GM18520 (cell line): Measurements from ENCODE around the gene COX6A2.
"Not testable (repeated sequence)": the region's sequence is repeated elsewhere in the genome, so short reads cannot be mapped to it uniquely, and the experiment has no call there.

Experiments used
- ATAC-seq: cut with Tn5 transposase; IDR thresholded peaks from one replicate; pipeline ENCODE4 v1.9.1; 2021; ENCODE audit not compliant: unreplicated experiment

COX6A2 gene

DNA sequence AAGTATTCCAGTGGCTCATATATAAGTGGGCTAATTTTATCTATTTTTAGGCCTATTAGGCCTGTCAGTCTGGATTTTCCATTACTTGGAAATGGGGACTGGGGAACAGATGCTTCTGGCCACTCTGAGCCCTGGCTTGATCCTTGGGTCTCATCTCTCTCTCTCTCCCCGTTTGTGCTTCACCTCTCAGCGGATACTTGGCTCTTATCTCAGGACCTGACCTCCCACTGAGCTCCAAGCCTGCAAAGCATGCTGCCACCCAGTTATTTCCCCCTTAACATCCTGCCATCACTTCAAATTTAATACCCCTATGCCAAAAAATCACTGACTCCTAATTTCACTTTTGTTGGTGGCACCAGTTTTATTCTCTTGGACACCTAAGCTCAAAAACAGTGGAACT is 10.3 kb upstream of the COX6A2 start:
- ATAC-seq = no peak

DNA sequence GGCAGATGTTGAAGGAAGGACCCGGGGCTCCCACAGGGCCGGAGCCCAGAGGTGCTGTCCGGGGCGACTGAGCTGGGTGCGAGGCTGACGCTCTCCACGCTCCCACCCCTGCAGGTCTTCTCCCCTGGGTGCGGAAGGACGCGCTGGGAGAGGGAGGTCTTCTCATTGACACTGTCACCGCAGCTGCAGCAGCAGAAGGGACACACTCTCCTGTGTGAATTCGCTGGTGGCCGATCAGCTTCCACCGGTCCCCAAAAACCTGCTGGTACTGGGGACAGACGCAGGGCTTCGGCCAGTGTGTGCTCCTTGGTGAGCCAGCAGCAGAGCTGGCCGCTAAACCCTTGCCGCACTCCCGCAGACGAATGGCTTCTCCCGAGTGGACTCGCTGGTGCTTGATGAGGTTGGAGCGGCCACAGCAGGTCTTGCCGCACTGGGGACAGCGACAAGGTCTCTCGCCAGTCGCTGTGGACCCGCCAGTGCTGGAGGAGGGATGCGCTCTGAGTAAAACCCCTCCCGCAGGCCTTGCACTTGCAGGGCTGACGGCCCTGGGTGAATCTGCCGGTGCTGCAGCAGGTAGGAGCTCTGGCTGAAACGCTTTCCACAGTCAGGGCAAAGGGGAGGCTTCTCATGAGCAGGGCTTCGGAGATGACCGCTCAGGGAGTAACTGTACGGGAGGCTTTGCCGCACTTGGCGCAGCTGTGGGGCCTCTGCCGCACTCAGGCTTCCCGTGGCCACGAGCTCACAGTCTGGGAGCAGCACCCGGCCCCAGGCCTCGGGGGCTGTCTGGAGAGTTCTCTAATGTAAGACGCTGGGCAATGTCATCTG is 8.3 kb upstream of the COX6A2 start:
- ATAC-seq = no peak

DNA sequence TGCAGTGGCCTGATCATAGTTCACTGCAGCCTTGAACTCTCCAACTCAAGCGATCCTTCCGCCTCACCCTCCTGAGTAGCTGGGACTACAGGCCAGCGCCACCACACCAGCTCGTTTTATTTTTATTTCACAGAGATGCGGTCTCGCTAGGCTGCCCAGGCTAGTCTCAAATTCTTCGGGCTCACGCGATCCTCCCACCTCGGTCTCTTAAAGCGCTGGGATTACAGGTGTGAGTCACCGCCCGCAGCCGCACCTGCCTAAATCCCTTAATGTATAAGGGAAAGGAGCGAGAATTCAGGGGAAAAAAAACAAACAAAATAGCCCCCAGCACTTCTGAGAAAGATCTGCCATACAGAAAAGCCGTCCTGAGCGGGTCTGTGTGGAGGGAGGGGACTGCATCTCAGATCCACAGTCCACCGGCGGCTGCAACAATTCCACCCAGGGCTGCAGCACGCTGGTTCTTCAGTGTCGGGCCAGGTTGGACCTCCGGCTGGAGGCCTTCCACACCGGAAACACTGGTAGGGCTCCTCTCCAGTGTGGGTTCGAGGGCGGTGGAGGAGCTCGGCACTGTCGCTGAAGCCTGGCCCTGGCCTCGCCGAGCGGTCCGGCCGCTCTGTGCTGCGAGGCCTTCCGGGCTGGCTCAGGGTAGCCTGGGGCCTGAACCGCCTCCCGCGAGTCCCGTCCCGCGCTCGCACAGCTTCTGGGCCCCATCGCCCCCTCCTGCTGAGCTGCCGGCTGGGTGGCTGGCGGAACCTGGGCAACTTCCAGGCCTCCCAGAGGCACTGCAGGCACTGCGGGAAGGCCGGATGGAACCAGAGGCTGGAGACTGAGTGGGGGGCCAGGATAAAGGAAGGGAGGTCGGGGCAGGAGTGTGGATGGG is 7.4 kb upstream of the COX6A2 start:
- ATAC-seq = no peak

DNA sequence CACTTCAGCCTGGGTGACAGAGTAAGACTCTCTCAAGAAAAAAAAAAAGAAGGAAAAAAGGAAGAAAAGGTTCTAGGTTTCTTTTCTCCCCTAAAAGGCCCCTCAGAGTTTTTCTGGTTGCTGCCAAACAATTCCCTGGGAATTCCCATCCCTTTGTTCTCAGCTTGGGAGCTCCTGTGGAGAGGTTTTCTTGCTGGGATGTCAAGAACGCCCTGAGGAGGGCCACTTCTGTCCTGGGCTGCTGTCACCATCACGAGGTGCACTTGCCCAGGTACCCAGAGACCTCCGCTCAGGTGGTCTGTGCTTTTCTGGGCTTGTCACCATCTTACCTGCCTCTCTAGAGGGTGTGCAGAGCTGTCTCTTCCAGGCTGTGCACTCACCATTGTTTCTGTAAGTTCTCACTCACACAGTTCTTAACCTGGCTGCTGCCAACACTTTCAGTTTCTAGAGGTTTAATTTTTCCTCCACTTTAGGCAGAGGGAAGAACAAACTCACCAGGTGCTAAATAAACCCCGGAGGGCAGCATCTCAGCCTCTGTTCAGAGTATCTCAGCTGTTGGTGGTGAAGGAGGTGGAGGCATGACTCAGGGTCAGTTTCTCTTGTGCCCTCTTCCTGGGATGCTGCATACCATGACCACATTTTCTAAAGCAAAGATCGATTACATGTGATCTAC is 2.4 kb upstream of the COX6A2 start:
- ATAC-seq = no peak

DNA sequence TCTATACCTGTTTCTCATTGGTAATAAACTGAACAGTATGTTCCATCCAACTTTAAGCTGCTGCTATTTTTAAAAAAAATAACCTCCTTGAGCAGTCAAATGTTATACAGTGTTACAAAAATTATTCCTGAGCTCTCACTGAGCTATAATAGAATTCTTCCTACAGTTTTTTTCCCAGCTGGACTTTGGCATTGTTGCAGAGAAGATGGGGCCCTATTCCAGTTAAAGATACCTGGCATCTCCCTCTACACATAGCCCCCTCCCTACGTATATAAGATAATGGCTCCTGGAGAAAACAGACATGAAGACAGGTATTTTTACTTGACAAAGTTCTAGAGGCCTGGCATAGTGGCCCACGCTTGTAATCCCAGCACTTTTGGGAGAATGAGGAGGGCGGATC is 1.6 kb upstream of the COX6A2 start:
- no peak for ATAC-seq

DNA sequence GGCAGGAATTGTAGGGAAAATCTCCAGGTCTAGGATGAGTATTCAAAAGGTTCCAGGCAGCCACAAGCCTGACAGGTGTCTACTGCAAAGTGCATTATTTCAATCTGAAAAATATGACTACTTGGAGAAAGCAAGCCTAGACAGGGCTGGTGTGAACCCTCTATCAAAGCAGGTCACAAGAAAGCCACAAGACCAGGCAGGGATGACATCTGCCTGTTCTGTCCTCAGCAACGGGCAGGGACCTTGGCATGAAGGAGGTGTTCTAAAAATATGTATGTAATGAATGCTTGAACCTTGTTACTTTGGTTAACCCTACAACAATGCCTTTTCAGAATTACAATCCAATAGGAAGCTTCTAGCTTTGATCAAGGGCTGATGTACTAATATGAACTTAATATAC is 1.2 kb upstream of the COX6A2 start:
- ATAC-seq = no peak

DNA sequence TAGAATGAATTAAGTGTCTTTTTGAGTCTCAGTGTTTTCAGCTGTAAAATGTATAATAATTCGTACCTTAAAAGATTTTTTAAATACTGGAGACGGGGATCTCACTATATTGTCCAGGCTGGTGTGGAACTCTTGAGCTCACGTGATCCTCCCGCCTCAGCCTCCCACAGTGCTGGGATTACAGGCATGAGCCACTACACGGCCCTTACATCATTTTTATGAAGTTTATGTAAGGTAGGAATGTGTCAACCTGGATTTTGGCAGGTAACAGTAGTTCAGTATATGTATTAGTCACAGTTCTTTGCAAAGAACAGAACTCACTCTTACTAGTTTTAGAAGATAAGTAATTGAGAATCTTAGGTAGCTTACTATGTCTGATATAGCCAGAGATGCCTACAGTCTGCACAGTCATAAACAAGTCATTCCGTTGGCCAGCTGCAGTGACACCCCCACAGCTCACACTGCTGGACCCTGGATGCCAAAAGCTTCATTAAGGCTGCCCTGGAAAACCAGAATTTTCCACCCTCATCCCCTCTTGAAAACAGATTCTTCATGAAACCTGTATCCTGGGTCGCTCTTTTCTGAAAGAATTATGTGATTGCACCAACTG is 583 bp upstream of the COX6A2 start:
- no peak for ATAC-seq

DNA sequence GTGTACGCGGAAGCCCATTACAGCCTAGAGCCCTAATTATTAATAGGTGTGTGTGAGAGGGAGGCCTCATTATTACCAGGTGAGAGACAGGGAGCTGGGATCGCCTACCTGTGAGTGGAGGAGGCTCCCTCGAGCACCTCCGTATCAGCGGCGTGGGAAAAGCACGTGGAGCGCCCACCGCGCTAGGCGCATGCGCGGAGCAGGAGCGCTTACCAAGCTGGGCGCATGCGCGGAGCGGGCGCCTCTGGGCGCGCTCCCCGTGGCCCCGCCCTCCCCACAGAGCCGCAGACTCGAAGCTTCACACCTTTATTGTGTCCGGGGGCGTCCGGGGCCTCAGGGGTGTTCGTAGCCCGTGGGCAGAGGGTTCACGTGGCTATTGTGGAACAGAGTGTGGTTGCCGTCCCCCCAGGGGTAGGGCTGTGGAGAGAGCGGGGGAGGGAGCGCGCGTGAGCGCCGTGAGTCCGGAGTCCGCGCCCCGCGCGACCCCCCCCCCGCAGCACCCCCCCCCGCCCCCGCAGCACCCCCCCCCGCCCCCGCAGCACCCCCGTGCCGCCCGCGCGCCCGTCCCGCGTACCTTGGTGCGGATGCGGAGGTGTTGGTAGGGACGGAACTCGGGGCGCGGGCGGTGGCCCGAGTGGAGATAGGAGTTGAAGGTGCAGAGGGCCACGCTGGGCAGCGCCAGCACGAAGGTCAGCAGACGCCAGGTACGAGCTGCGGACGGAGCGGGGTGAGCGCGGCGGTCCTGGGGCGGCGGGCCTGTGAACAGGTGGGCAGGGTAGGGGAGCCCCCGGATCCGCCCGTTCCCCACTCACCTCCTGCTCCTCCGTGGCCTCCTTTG is 500 bp downstream of the COX6A2 start:
- ATAC-seq = no peak

DNA sequence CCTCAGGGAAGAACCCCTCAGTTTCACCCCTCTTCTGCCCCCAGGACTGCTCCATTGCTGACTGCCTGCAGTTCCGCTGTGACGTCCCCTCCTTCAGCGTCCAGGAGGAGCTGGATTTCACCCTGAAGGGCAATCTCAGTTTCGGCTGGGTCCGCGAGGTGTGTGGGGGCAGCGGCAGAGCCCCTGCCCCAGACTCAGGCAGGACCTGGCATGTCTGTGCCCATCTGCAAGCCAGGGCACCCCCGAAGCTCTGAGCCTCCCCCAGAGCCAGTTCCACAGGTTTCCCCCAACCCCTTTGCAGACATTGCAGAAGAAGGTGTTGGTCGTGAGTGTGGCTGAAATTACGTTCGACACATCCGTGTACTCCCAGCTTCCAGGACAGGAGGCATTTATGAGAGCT is 4.4 kb downstream of the COX6A2 start:
- no peak for ATAC-seq

DNA sequence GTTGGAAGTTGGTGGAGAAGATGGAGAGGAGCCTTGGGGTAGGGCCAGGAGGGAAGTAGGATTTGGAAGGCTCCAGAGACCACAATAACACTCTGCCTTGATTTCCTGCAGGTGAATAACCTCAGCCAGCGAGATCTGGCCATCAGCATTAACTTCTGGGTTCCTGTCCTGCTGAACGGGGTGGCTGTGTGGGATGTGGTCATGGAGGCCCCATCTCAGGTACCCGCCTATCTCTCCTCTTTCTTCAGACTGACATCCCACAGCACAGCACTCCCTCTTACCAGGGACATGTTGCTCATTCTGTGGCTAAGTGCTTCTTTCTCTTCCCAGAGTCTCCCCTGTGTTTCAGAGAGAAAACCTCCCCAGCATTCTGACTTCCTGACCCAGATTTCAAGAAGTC is 4.9 kb downstream of the COX6A2 start:
- no peak for ATAC-seq

DNA sequence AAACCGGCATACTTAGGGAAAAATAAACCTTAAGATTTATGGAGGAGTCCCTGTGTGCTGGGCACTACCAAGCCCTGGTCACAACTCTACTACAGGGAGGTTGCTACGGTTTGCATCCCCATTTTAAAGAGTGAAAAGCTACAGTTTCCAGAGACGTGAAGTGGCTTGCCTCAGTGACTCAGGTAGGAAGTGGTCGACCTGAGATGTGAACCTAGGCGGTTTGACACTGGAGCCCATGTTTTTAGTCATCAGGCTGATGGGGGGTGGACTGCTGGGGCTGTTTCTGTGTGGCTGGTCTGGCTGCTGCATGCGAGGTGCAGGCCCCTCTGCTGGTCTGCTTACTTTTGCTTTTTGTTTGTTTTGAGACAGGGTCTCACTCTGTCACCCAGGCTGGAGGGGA is 6.6 kb downstream of the COX6A2 start:
- no peak for ATAC-seq

DNA sequence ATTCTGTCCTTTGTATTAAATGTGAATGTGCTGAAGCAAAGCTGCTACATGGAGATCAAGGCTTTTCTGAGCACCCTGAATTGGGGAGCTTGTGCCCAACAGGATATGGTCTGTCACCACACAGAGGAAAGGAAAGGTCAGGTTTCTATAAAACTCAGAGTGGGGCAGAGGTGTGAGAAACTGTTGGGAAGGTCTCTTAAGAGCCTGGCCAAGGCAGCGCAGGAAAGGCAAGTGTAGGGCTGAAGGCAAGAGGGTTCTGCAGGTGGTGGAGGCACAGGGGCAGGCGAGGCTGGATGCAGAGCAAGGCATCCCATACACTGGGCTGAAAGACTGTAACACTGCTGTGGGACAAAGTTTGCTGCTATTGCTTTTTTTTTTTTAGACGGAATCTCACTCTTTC is 8.1 kb downstream of the COX6A2 start:
- ATAC-seq = no peak

DNA sequence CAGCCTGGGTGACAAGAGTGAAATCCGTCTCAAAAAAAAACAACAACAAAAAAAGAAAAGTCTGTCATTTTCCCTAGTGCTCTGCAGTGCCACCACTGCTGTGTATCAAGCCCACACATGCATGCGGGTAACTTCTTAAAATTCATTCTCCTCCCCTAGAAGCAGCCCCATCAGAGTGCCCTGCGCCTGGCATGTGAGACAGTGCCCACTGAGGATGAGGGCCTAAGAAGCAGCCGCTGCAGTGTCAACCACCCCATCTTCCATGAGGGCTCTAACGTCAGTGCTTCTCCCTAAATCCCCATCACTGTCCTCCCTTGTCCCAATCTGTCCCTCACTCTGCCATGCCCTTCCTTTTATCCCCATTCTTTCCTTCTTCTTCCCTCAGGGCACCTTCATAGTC is 10.2 kb downstream of the COX6A2 start:
- no peak for ATAC-seq

DNA sequence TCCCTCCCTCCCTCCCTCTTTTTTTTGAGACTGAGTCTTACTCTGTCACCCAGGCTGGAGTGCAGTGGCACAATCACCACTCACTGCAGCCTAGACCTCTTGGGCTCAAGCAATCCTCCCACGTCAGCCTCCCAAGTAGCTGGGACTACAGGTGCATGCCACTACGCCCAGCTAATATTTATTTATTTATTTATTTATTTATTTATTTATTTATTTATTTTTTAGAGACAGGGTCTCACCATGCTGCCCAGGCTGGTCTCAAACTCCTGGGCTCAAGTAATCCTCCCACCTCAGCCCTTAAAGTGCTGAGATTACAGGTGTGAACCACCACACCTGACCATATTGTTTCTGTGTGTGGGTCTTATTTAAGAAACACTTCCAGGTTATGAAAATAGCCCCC is 11.1 kb downstream of the COX6A2 start:
- ATAC-seq = not testable (repeated sequence)

DNA sequence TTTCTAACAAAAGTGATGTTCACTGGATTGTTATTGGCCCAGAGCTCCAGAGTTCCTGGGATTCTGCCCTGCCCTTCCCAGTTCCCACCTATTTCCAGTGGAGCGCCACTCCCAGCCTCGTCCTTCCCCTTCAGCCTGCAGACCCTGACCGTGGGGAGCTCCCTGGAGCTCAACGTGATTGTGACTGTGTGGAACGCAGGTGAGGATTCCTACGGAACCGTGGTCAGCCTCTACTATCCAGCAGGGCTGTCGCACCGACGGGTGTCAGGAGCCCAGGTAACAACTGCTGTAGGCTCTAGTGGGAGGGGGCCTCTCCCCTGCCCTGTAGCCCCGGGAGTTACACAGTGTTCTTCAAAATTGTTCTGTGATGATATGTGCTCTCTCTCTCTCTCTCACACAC is 11.8 kb downstream of the COX6A2 start:
- ATAC-seq = no peak

DNA sequence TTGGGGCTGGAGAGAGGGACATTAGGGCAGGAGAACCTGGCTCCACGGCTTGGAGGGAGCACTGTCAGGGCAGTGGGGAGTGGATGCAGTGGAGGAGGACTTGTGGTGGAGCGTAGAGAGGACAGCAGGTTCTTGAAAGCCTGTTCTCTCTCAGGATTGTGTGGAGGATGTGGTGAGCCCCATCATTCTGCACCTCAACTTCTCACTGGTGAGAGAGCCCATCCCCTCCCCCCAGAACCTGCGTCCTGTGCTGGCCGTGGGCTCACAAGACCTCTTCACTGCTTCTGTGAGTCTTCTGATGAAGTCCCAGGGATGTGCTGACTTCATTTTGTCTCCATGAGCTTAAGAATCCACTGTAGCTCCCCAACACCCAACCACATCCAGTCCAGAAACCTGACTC is 13.5 kb downstream of the COX6A2 start:
- no peak for ATAC-seq

DNA sequence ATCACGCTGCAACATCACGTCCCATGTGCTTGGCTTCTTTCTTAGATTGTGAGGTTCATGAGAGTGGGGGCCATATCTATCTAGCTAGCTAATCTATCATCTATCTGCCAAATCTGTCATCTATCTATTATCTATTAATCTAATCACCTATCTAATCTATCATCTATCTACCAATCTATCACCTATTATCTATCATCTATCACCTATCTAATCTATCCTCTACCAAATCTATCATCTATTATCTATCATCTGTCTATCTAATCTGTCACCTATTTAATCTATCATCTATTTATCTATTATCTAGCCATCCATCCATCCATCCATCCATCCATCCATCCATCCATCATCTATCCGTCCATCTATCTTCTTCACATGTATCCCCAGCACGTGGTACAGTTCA is 14.2 kb downstream of the COX6A2 start:
- ATAC-seq = no peak

DNA sequence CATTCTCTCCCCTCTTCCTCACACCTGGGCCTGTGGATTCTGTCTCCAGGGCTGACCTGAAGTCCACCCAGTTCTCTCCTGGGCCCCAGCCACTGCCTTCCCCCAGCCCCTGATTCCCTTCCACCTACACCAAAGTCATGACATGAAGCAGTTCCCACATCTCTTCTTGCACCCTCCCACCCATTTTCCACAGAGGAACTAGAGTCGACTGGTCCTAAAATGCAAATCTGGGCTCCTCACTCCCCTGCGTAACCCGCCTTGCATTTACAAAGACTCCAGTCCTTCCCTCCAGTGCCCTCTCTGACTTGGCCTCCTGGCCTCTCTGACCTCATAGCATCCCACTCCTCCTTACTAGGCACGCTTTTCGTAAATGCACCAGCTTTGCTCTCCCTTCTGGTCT is 14.8 kb downstream of the COX6A2 start:
- ATAC-seq = no peak

DNA sequence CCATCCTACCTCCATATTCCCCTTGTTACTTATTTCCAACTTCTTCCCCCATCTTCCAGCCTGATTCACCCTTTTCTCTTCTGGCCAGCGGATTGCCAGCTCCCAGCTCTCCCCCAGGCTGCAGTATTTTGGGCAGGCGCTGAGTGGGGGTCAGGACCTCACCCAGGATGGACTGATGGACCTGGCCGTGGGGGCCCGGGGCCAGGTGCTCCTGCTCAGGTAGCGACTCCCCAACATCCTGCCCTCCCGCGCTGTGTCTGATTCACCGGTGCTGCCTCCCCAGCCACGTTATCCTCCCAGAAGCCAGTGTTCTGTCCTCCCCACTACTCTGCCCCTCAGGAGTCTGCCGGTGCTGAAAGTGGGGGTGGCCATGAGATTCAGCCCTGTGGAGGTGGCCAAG is 15.4 kb downstream of the COX6A2 start:
- no peak for ATAC-seq

DNA sequence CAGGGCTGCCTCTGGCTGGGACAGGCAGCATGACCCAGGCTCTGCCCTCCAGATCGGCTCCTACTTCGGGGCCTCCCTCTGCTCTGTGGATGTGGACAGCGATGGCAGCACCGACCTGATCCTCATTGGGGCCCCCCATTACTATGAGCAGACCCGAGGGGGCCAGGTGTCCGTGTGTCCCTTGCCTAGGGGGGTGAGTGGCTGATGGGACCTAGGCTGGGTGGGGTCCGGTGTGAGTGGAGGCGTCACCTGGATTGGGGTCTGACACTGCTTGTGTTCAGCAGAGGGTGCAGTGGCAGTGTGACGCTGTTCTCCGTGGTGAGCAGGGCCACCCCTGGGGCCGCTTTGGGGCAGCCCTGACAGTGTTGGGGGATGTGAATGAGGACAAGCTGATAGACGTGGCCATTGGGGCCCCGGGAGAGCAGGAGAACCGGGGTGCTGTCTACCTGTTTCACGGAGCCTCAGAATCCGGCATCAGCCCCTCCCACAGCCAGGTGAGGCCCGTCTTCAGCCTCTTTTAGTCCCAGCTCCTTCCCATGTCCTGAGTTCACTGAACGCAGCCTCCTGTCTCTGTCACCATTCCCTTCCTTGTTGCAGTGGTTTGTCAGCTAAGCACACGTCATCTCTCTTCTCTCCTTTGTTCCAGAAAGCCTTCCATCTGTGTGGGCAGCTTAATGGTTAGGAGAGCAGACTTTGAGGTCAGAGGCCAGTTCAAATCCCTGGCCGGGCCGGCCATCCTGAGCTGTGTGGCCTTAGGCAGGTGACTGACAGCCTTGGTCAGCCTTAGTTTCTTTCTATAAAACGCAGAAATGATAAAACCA is 16.9 kb downstream of the COX6A2 start:
- no peak for ATAC-seq
